ENCODE data around the gene OPN4. TPM values are rescaled to one million over a fixed set of nuclear protein-coding genes. Genes with fewer than 3 reads are reported as not detected.

The OPN4 gene
- total RNA-seq, 3 donors from 2014 or later: not detected

GRCh38 chr10:86699125-86699524, 44.8 kb downstream of the OPN4 start:
- intact Hi-C loops (cut with DNase I; ENCODE audit: low total_unique reads): no loop called here
- no peak for DNase-seq (ENCODE audit: low spot score in 2 of 2)
- no peak for TF ChIP-seq CTCF (IDR thresholded peaks at IDR 0.05)
- no peak for TF ChIP-seq POLR2A (IDR thresholded peaks at IDR 0.05)
- TF ChIP-seq POLR2AphosphoS5 (IDR thresholded peaks at IDR 0.05): no peak
- Histone ChIP-seq H3K9me3 (no peaks in the 10 kb centered on the region), H3K4me3 (no peak overlapping the region), H3K27ac (no peak overlapping the region), H3K4me1 (no peaks in the 10 kb centered on the region), H3K36me3 (no peaks in the 10 kb centered on the region), H3K27me3 (no peaks in the 10 kb centered on the region)

- Histone ChIP-seq H3K36me3 (no peaks in the 10 kb centered on the region), H3K27ac (no peak overlapping the region), H3K9me3 (no peaks in the 10 kb centered on the region), H3K27me3 (no peaks in the 10 kb centered on the region), H3K4me3 (no peak overlapping the region), H3K4me1 (no peaks in the 10 kb centered on the region)
- intact Hi-C loops (cut with DNase I; ENCODE audit: low total_unique reads): no loop called here
- TF ChIP-seq POLR2A (IDR thresholded peaks at IDR 0.05) (no peak), POLR2AphosphoS5 (IDR thresholded peaks at IDR 0.05) (no peak), CTCF (IDR thresholded peaks at IDR 0.05) (no peak)
- DNase-seq (ENCODE audit: low spot score in 2 of 2): no peak
Measured at GRCh38 chr10:86699541-86699940, 45.2 kb downstream of the OPN4 start.

- Histone ChIP-seq H3K27me3 (no peaks in the 10 kb centered on the region), H3K9me3 (no peaks in the 10 kb centered on the region), H3K27ac (no peak overlapping the region), H3K36me3 (no peaks in the 10 kb centered on the region), H3K4me1 (no peaks in the 10 kb centered on the region), H3K4me3 (no peak overlapping the region)
- TF ChIP-seq CTCF (IDR thresholded peaks at IDR 0.05) (no peak), POLR2A (IDR thresholded peaks at IDR 0.05) (no peak), POLR2AphosphoS5 (IDR thresholded peaks at IDR 0.05) (no peak)
- intact Hi-C loops (cut with DNase I; ENCODE audit: low total_unique reads): no loop called here
- no peak for DNase-seq (ENCODE audit: low spot score in 2 of 2)
Measured at GRCh38 chr10:86699991-86700840, 45.9 kb downstream of the OPN4 start.

GRCh38 chr10:86700851-86701617, 46.7 kb downstream of the OPN4 start:
- H3K36me3 ChIP-seq: no peaks in the 10 kb centered on the region
- intact Hi-C loops (cut with DNase I; ENCODE audit: low total_unique reads): no loop called here
- H3K4me3 ChIP-seq: no peak overlapping the region
- no peaks in the 10 kb centered on the region for H3K4me1 ChIP-seq
- H3K27ac ChIP-seq: no peak overlapping the region
- no peaks in the 10 kb centered on the region for H3K9me3 ChIP-seq
- DNase-seq (ENCODE audit: low spot score in 2 of 2): no peak
- TF ChIP-seq CTCF (IDR thresholded peaks at IDR 0.05) (no peak), POLR2AphosphoS5 (IDR thresholded peaks at IDR 0.05) (no peak), POLR2A (IDR thresholded peaks at IDR 0.05) (no peak)
- no peaks in the 10 kb centered on the region for H3K27me3 ChIP-seq

- TF ChIP-seq POLR2AphosphoS5 (IDR thresholded peaks at IDR 0.05) (no peak), POLR2A (IDR thresholded peaks at IDR 0.05) (no peak), CTCF (IDR thresholded peaks at IDR 0.05) (no peak)
- Histone ChIP-seq H3K27ac (no peak overlapping the region), H3K27me3 (no peaks in the 10 kb centered on the region), H3K36me3 (no peaks in the 10 kb centered on the region), H3K9me3 (no peaks in the 10 kb centered on the region), H3K4me3 (no peak overlapping the region), H3K4me1 (no peaks in the 10 kb centered on the region)
- DNase-seq (ENCODE audit: low spot score in 2 of 2): no peak
- intact Hi-C loops (cut with DNase I; ENCODE audit: low total_unique reads): no loop called here
Measured at GRCh38 chr10:86703176-86703575, 48.8 kb downstream of the OPN4 start.
